Endothelial cell of umbilical vein (primary cell): ENCODE measurements around the gene CELA3A. TPM values are rescaled to one million over a fixed set of nuclear protein-coding genes. Genes with fewer than 3 reads are reported as not detected.
"Not testable (repeated sequence)": the region's sequence is repeated elsewhere in the genome, so short reads cannot be mapped to it uniquely, and the experiment has no call there.

ENCODE experiments used
- BruUV-seq: library from RNA; stranded (reverse); fragments of 400-500 nt; replicated peaks from 2 replicates; lab custom pipeline; 2021; lab: Mats Ljungman, UMichigan
- CTCF ChIA-PET: fragments of 300-600, 350-600 bp; sonication (Branson Sonifier 250); formaldehyde crosslinking; loops from one replicate; lab custom pipeline; 2021; ENCODE audit warnings: antibody characterized with exemption, inconsistent platforms; lab: Charles Lee
- POLR2A ChIA-PET: fragments of 300-600, 350-600 bp; sonication (Branson Sonifier 250); formaldehyde crosslinking; loops from one replicate; lab custom pipeline; 2021; ENCODE audit warnings: antibody characterized with exemption, inconsistent platforms; lab: Charles Lee
- DNase-seq: peaks from one replicate; pipeline ENCODE4 v3.0.0-alpha.2; 2011; ENCODE audit warnings: low read depth, low spot score
- FAIRE-seq: peaks from 2 replicates; lab custom pipeline; 2011; peaks lifted over from hg19 to GRCh38; lab: Jason Lieb, UNC
- H2AFZ ChIP-seq: 2 replicates; pipeline ENCODE4 v1.6.0; 2012; ENCODE audit warnings: low read depth, low read length, control low read depth, inconsistent platforms
- H3K27ac ChIP-seq: 2 replicates; pipeline ENCODE4 v1.5.1; 2011; ENCODE audit warnings: low read depth, mild to moderate bottlenecking, control low read depth, low read length, moderate library complexity; ENCODE audit not compliant: insufficient read depth
- H3K27me3 ChIP-seq, 2 experiments: 2 replicates each; pipeline versions ENCODE4 v1.6.0 to v1.6.1; 2011; ENCODE audit warnings: low read length in 2 of 2, mixed read lengths in 1 of 2; ENCODE audit not compliant: control insufficient read depth in 2 of 2, insufficient read depth in 2 of 2
- H3K36me3 ChIP-seq, 2 experiments: 2 replicates in 1 of 2; 3 replicates in 1 of 2; pipeline ENCODE4 v1.5.1; 2011; ENCODE audit warnings: low read length in 2 of 2, mild to moderate bottlenecking in 1 of 2, moderate library complexity in 1 of 2; ENCODE audit not compliant: control insufficient read depth in 2 of 2, insufficient read depth in 2 of 2; ENCODE audit errors: extremely low read depth in 1 of 2
- H3K4me1 ChIP-seq: 3 replicates; pipeline ENCODE4 v1.5.1; 2011; ENCODE audit warnings: mild to moderate bottlenecking, low read length; ENCODE audit not compliant: control insufficient read depth, insufficient read depth; ENCODE audit errors: extremely low read depth
- H3K4me2 ChIP-seq: 2 replicates; pipeline ENCODE4 v1.6.1; 2011; ENCODE audit warnings: low read length, control low read depth, mixed read lengths; ENCODE audit not compliant: insufficient read depth
- H3K4me3 ChIP-seq, 3 experiments: fragments of 200-600 bp in 1 of 3; sonication (generic), shearing (Covaris generic) in 1 of 3; replicated peaks in 1 of 3; 2 replicates each; pipeline ENCODE4 v1.5.1; 2011 to 2016; ENCODE audit warnings: control low read depth in 3 of 3, low read length in 3 of 3, mild to moderate bottlenecking in 2 of 3, inconsistent platforms in 1 of 3, low read depth in 1 of 3, moderate library complexity in 1 of 3; ENCODE audit not compliant: insufficient read depth in 1 of 3
- H3K79me2 ChIP-seq: 2 replicates; pipeline ENCODE4 v1.6.0; 2012; ENCODE audit warnings: low read length, inconsistent platforms; ENCODE audit not compliant: control insufficient read depth, insufficient read depth
- H3K9ac ChIP-seq: replicated peaks from 2 replicates; pipeline ENCODE3; 2011; ENCODE audit warnings: low read length, control low read depth; ENCODE audit not compliant: insufficient read depth; ENCODE audit errors: extremely low read depth
- H3K9me1 ChIP-seq: replicated peaks from 3 replicates; pipeline ENCODE4 v1.6.0; 2011; ENCODE audit warnings: mild to moderate bottlenecking, low read length; ENCODE audit not compliant: control insufficient read depth, insufficient read depth; ENCODE audit errors: extremely low read depth
- H3K9me3 ChIP-seq: replicated peaks from 2 replicates; pipeline ENCODE4 v1.5.1; 2012; ENCODE audit warnings: low read length, inconsistent platforms; ENCODE audit not compliant: control insufficient read depth, insufficient read depth
- H4K20me1 ChIP-seq: replicated peaks from 2 replicates; pipeline ENCODE3; 2011; ENCODE audit warnings: mild to moderate bottlenecking, low read length; ENCODE audit not compliant: control insufficient read depth, insufficient read depth; ENCODE audit errors: extremely low read depth
- EZH2 ChIP-seq: IDR thresholded peaks from 2 replicates; pipeline ENCODE4 v1.6.1; 2012; ENCODE audit warnings: borderline replicate concordance, low read depth, mild to moderate bottlenecking, moderate library complexity, low read length, inconsistent platforms; ENCODE audit not compliant: severe bottlenecking
- FOS ChIP-seq: IDR thresholded peaks from 2 replicates; pipeline ENCODE4 v1.6.1; 2011; ENCODE audit warnings: mild to moderate bottlenecking, low read length, moderate library complexity, borderline replicate concordance; ENCODE audit not compliant: insufficient read depth
- GATA2 ChIP-seq: IDR thresholded peaks from 2 replicates; pipeline ENCODE4 v1.7.0; 2011; ENCODE audit warnings: low read depth, mild to moderate bottlenecking, moderate library complexity, mixed read lengths, low read length; ENCODE audit not compliant: insufficient read length, insufficient read depth
- JUN ChIP-seq: IDR thresholded peaks from 2 replicates; pipeline ENCODE4 v1.6.1; 2011; ENCODE audit warnings: borderline replicate concordance, low read depth; ENCODE audit not compliant: insufficient read length, insufficient read depth
- MYC ChIP-seq: IDR thresholded peaks from one replicate; pipeline ENCODE4 v1.6.1; 2011; ENCODE audit warnings: mild to moderate bottlenecking, low read depth, low read length
- POLR2A ChIP-seq: IDR thresholded peaks from 2 replicates; pipeline ENCODE4 v1.6.1; 2012; ENCODE audit warnings: low read depth, mild to moderate bottlenecking, control low read depth, low read length
- POLR2AphosphoS5 ChIP-seq: IDR thresholded peaks from 2 replicates; pipeline ENCODE4 v1.6.1; 2012; ENCODE audit warnings: low read depth, mild to moderate bottlenecking, control low read depth, low read length, moderate library complexity; ENCODE audit not compliant: insufficient read depth
- dilution Hi-C: fragments of 300-500 bp; cut with MboI; formaldehyde crosslinking; loops from one replicate; pipeline ENCODE4 v1.15.0; 2019; ENCODE audit warnings: low sequenced_read_pairs; ENCODE audit not compliant: extremely low pct_ligation_motif_present
- intact Hi-C: fragments of 100-400 bp; cut with micrococcal nuclease; formaldehyde crosslinking; loops from one replicate; pipeline ENCODE4 v1.10.0; 2022
- polyA plus RNA-seq, 4 experiments: library from polyadenylated mRNA; depleted of rRNA in 3 of 4; stranded (reverse) in 3 of 4; unstranded in 1 of 4; fragments of >200 nt; gene quantifications; 2 replicates each; pipeline versions ENCODE4 v1.2.1 to v1.2.3, GENCODE V29; 2011 to 2012; ENCODE audit warnings: missing spikeins in 1 of 4
- total RNA-seq: library from RNA; stranded (reverse); gene quantifications from 2 replicates; pipeline ENCODE4 v1.2.3, GENCODE V29; 2021
- TF ChIP-seq, protein P1 (sequence below), 2 donors: IDR thresholded peaks; 1 replicate in 1 of 2; 2 replicates in 1 of 2; pipeline ENCODE4 v1.5.1; 2011; ENCODE audit warnings: low read length in 2 of 2, mild to moderate bottlenecking in 2 of 2, moderate library complexity in 2 of 2, control low read depth in 1 of 2, inconsistent platforms in 1 of 2, low read depth in 1 of 2; ENCODE audit not compliant: insufficient read depth in 1 of 2; ENCODE audit errors: extremely low read depth in 1 of 2
- TF ChIP-seq, protein P2 (sequence below): IDR thresholded peaks from 2 replicates; pipeline ENCODE4 v1.6.1; 2011; ENCODE audit not compliant: insufficient read depth, insufficient read length

The CELA3A gene
- total and polyA plus RNA-seq, 2 donors (not counting 3 experiments of a cell fraction or from before 2014, with no cell fraction given): not detected

DNA sequence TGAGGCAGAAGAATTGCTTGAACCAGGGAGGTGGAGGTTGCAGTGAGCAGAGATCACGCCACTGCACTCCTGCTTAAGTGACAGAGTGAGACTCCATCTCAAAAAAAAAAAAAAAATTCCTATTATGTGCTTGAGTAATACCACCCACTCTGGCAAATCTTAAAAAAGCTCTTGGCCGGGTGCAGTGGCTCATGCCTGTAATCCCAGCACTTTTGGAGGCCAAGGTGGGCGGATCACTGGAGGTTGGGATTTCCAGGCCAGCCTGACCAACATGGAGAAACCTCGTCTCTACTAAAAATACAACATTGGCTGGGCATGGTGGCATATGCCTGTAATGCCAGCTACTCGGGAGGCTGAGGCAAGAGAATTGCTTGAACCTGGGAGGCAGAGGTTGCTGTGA, 33.4 kb downstream of the CELA3A start:
- H4K20me1 ChIP-seq, H3K9ac ChIP-seq, FAIRE-seq, H3K27ac ChIP-seq, H3K36me3 ChIP-seq, H3K27me3 ChIP-seq, H3K9me3 ChIP-seq, H3K4me1 ChIP-seq, H2AFZ ChIP-seq, dilution Hi-C loops, intact Hi-C loops, BruUV-seq, H3K9me1 ChIP-seq, H3K4me2 ChIP-seq, H3K4me3 ChIP-seq, POLR2A ChIA-PET, DNase-seq, H3K79me2 ChIP-seq: not testable (repeated sequence)
- CTCF ChIA-PET: interaction anchor here (1.1 kb wide), 1 partner anchor 12 kb away, joined by 3 read pairs; no protein-coding TSS in a partner anchor

DNA sequence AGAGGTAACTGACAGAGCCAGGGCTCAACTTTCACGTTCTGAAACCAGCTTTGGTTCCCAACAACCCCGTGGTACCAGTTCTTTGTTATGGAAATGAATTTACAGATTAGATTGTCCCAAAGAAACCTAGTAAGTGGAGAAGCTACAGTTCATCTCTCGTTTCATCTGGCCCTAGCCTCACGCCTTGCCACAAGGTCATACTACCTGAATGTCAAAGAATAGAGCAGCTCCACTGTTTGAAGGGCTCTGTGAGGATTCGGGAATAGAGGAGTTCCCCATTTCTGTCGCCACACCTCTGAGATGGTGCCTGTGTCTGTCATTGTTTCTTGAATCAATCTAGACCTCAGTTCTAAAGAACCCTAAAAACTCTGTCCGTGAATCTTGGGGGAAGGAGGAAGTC, 36.1 kb downstream of the CELA3A start:
- Histone ChIP-seq H3K27ac (no peak overlapping the region), H3K79me2 (no peaks in the 10 kb centered on the region), H3K9me3 (no peaks in the 10 kb centered on the region), H4K20me1 (no peaks in the 10 kb centered on the region), H2AFZ (no peak overlapping the region), H3K36me3 (no peaks in the 10 kb centered on the region), H3K27me3 (no peaks in the 10 kb centered on the region), H3K9me1 (no peaks in the 10 kb centered on the region), H3K4me2 (no peak overlapping the region), H3K9ac (no peak overlapping the region), H3K4me1 (peaks cover 14% of the 10 kb centered on the region), H3K4me3 (no peak overlapping the region)
- intact Hi-C loops (no loop called here), dilution Hi-C loops (no loop called here)
- no TSS peak for BruUV-seq
- CTCF ChIA-PET: interaction anchor here (1.1 kb wide), 1 partner anchor 13 kb away, joined by 4 read pairs; no protein-coding TSS in a partner anchor
- DNase-seq: no peak
- POLR2A ChIA-PET: no interaction called here
- TF ChIP-seq JUN (no peak), POLR2AphosphoS5 (no peak), MYC (no peak), POLR2A (no peak), FOS (no peak), GATA2 (no peak), EZH2 (no peak)
- TF ChIP-seq, protein P1, sequence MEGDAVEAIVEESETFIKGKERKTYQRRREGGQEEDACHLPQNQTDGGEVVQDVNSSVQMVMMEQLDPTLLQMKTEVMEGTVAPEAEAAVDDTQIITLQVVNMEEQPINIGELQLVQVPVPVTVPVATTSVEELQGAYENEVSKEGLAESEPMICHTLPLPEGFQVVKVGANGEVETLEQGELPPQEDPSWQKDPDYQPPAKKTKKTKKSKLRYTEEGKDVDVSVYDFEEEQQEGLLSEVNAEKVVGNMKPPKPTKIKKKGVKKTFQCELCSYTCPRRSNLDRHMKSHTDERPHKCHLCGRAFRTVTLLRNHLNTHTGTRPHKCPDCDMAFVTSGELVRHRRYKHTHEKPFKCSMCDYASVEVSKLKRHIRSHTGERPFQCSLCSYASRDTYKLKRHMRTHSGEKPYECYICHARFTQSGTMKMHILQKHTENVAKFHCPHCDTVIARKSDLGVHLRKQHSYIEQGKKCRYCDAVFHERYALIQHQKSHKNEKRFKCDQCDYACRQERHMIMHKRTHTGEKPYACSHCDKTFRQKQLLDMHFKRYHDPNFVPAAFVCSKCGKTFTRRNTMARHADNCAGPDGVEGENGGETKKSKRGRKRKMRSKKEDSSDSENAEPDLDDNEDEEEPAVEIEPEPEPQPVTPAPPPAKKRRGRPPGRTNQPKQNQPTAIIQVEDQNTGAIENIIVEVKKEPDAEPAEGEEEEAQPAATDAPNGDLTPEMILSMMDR (IDR thresholded peaks at IDR 0.05; ENCODE audit: extremely low read depth in 1 of 2, insufficient read depth in 1 of 2, low read depth in 1 of 2, low read length in 2 of 2): no peak
- TF ChIP-seq, protein P2, sequence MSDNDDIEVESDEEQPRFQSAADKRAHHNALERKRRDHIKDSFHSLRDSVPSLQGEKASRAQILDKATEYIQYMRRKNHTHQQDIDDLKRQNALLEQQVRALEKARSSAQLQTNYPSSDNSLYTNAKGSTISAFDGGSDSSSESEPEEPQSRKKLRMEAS: no peak
- no peak for FAIRE-seq
